GM12865 (cell line): ENCODE results near the gene ASB2.
A peak's percentile ranks its signal among the peaks of the same experiment; 100 is the strongest.

ENCODE experiments used
- DNase-seq: peaks from one replicate; pipeline ENCODE4 v3.0.0; 2010; ENCODE audit warnings: low read depth
- H3K4me3 ChIP-seq: 2 replicates; pipeline ENCODE4 v1.5.1; 2011; ENCODE audit warnings: mild to moderate bottlenecking, low read depth, low read length, control low read depth
- CTCF ChIP-seq: IDR thresholded peaks from 2 replicates; pipeline ENCODE4 v1.5.1; 2011; ENCODE audit warnings: low read length, control low read depth, low read depth, inconsistent platforms; ENCODE audit not compliant: insufficient read depth; ENCODE audit errors: missing control alignments

Gene ASB2

GRCh38 chr14:94010625-94011024 is 34.3 kb upstream of the ASB2 start:
- no peak overlapping the region for H3K4me3 ChIP-seq
- DNase-seq, result no peak
- no peak for TF ChIP-seq CTCF

GRCh38 chr14:94009767-94010166 is 33.4 kb upstream of the ASB2 start:
- DNase-seq, result peak; percentile 76
- no peak overlapping the region for H3K4me3 ChIP-seq
- TF ChIP-seq CTCF, result no peak

- no peak overlapping the region for H3K4me3 ChIP-seq
- no peak for TF ChIP-seq CTCF
- DNase-seq, result no peak
These were observed 31.9 kb upstream of the ASB2 start for GRCh38 chr14:94008234-94008633.

GRCh38 chr14:94005324-94006073 is 29.1 kb upstream of the ASB2 start:
- peak; percentile 45 for DNase-seq
- peak; percentile 58 for TF ChIP-seq CTCF

GRCh38 chr14:94004015-94004414 is 27.6 kb upstream of the ASB2 start:
- TF ChIP-seq CTCF, result no peak
- no peak overlapping the region for H3K4me3 ChIP-seq
- no peak for DNase-seq

More at GRCh38 chr14:94005324-94006073, 29.1 kb upstream of the ASB2 start:
- H3K4me3 ChIP-seq, result no peak overlapping the region

GRCh38 chr14:94003397-94003796 is 27.0 kb upstream of the ASB2 start:
- H3K4me3 ChIP-seq, result no peak overlapping the region
- no peak for DNase-seq
- TF ChIP-seq CTCF, result no peak
